NCI-H2196 treated with DMSO at 0.1 percent for 48 hours (cell line): Measurements from ENCODE around the gene EXOC4.

Experiments
- DNase-seq: peaks from one replicate; lab custom pipeline; 2025; ENCODE audit not compliant: unreplicated experiment; lab: John Stamatoyannopoulos, UW

EXOC4 gene

GRCh38 chr7:133529861-133530260 lies 277.0 kb downstream of the EXOC4 start:
- no peak for DNase-seq

GRCh38 chr7:133530682-133531081 lies 277.8 kb downstream of the EXOC4 start:
- DNase-seq = no peak

GRCh38 chr7:133534816-133535215 lies 281.9 kb downstream of the EXOC4 start:
- no peak for DNase-seq

- no peak for DNase-seq
Observed at GRCh38 chr7:133535308-133535707, 282.4 kb downstream of the EXOC4 start.

- DNase-seq = no peak
Observed at GRCh38 chr7:133536450-133536849, 283.6 kb downstream of the EXOC4 start.

- no peak for DNase-seq
Observed at GRCh38 chr7:133539016-133539415, 286.1 kb downstream of the EXOC4 start.

- no peak for DNase-seq
Observed at GRCh38 chr7:133540096-133540860, 287.4 kb downstream of the EXOC4 start.

GRCh38 chr7:133542209-133542780 lies 289.4 kb downstream of the EXOC4 start:
- no peak for DNase-seq

GRCh38 chr7:133543657-133544056 lies 290.8 kb downstream of the EXOC4 start:
- DNase-seq = no peak

GRCh38 chr7:133545618-133546017 lies 292.7 kb downstream of the EXOC4 start:
- no peak for DNase-seq

GRCh38 chr7:133547981-133548380 lies 295.1 kb downstream of the EXOC4 start:
- DNase-seq = no peak

- DNase-seq = no peak
Observed at GRCh38 chr7:133549633-133550032, 296.8 kb downstream of the EXOC4 start.

GRCh38 chr7:133550145-133550544 lies 297.3 kb downstream of the EXOC4 start:
- DNase-seq = no peak

GRCh38 chr7:133550811-133551210 lies 297.9 kb downstream of the EXOC4 start:
- DNase-seq = no peak

GRCh38 chr7:133551466-133551865 lies 298.6 kb downstream of the EXOC4 start:
- no peak for DNase-seq

- no peak for DNase-seq
Observed at GRCh38 chr7:133552079-133552478, 299.2 kb downstream of the EXOC4 start.

- no peak for DNase-seq
Observed at GRCh38 chr7:133554330-133554729, 301.5 kb downstream of the EXOC4 start.

- no peak for DNase-seq
Observed at GRCh38 chr7:133556048-133556447, 303.2 kb downstream of the EXOC4 start.

- no peak for DNase-seq
Observed at GRCh38 chr7:133556553-133556952, 303.7 kb downstream of the EXOC4 start.

- no peak for DNase-seq
Observed at GRCh38 chr7:133560900-133561299, 308.0 kb downstream of the EXOC4 start.

GRCh38 chr7:133561396-133561795 lies 308.5 kb downstream of the EXOC4 start:
- DNase-seq = no peak

GRCh38 chr7:133562621-133563020 lies 309.7 kb downstream of the EXOC4 start:
- no peak for DNase-seq

- DNase-seq = no peak
Observed at GRCh38 chr7:133563251-133563650, 310.4 kb downstream of the EXOC4 start.
